H1 (cell line): ENCODE results near the gene MIER2. TPM values are rescaled to one million over a fixed set of nuclear protein-coding genes. Genes with fewer than 3 reads are reported as not detected.

Experiments
- CTCF ChIA-PET: fragments of 300-600 bp; sonication (Branson Sonifier 250); formaldehyde crosslinking; loops from one replicate; lab custom pipeline; 2021; ENCODE audit not compliant: partially characterized antibody; lab: Charles Lee
- POLR2A ChIA-PET: fragments of 300-600 bp; sonication (Branson Sonifier 250); formaldehyde crosslinking; loops from one replicate; lab custom pipeline; 2021; ENCODE audit warnings: inconsistent platforms; ENCODE audit not compliant: partially characterized antibody; lab: Charles Lee
- DNase-seq, 2 experiments: peaks; one replicate each; pipeline versions ENCODE4 v3.0.0 to v3.0.0-alpha.2; 2010 to 2022; ENCODE audit warnings: low spot score in 2 of 2, low read depth in 1 of 2, mixed read lengths in 1 of 2
- FAIRE-seq: peaks from 2 replicates; lab custom pipeline; 2011; peaks lifted over from hg19 to GRCh38; lab: Jason Lieb, UNC
- H2AFZ ChIP-seq: 2 replicates; pipeline ENCODE4 v1.8.1; 2012; ENCODE audit warnings: low read length, inconsistent platforms
- H2AK5ac ChIP-seq: 2 replicates; pipeline ENCODE4 v1.6.1; 2013; ENCODE audit warnings: low read depth, low read length
- H2BK120ac ChIP-seq: replicated peaks from 2 replicates; pipeline ENCODE3; 2013; ENCODE audit warnings: low read depth, low read length, inconsistent platforms
- H2BK12ac ChIP-seq: 2 replicates; pipeline ENCODE4 v1.6.1; 2013; ENCODE audit warnings: low read depth, low read length
- H2BK15ac ChIP-seq: 2 replicates; pipeline ENCODE4 v1.6.1; 2013; ENCODE audit warnings: low read length
- H2BK20ac ChIP-seq: 2 replicates; pipeline ENCODE4 v1.6.1; 2013; ENCODE audit warnings: low read length
- H2BK5ac ChIP-seq: 2 replicates; pipeline ENCODE4 v1.6.1; 2013; ENCODE audit warnings: low read depth, low read length
- H3K14ac ChIP-seq: 2 replicates; pipeline ENCODE4 v1.6.1; 2013; ENCODE audit warnings: inconsistent platforms; ENCODE audit not compliant: insufficient read length
- H3K18ac ChIP-seq: 2 replicates; pipeline ENCODE4 v1.6.1; 2013; ENCODE audit warnings: low read length; ENCODE audit errors: extremely low read depth
- H3K23ac ChIP-seq: 2 replicates; pipeline ENCODE4 v1.6.1; 2013; ENCODE audit warnings: inconsistent platforms; ENCODE audit not compliant: insufficient read length
- H3K23me2 ChIP-seq: 2 replicates; pipeline ENCODE4 v1.6.1; 2013; ENCODE audit warnings: low read depth, low read length
- H3K27ac ChIP-seq: 2 replicates; pipeline ENCODE4 v1.6.1; 2011; ENCODE audit warnings: low read depth, low read length, inconsistent platforms
- H3K27me3 ChIP-seq, 4 experiments: replicated peaks in 1 of 4; 1 replicate in 1 of 4; 2 replicates in 3 of 4; pipeline versions ENCODE4 v1.6.1 to v1.8.1; 2011 to 2013; ENCODE audit warnings: low read length in 3 of 4, mild to moderate bottlenecking in 3 of 4, inconsistent platforms in 2 of 4, mixed read lengths in 2 of 4, moderate library complexity in 1 of 4; ENCODE audit not compliant: control insufficient read depth in 3 of 4, insufficient read depth in 3 of 4; ENCODE audit errors: extremely low read depth in 1 of 4
- H3K36me3 ChIP-seq, 4 experiments: 2 replicates each; pipeline versions ENCODE4 v1.6.1 to v1.8.1; 2011 to 2013; ENCODE audit warnings: mild to moderate bottlenecking in 4 of 4, low read length in 3 of 4, moderate library complexity in 2 of 4, control low read depth in 1 of 4, inconsistent platforms in 1 of 4; ENCODE audit not compliant: insufficient read depth in 4 of 4, control insufficient read depth in 2 of 4
- H3K4ac ChIP-seq: replicated peaks from 2 replicates; pipeline ENCODE3; 2013; ENCODE audit warnings: low read length, low read depth, mixed read lengths, inconsistent platforms; ENCODE audit not compliant: insufficient read length
- H3K4me1 ChIP-seq, 4 experiments: replicated peaks in 1 of 4; 1 replicate in 1 of 4; 2 replicates in 3 of 4; pipeline versions ENCODE4 v1.6.1 to v1.8.1; 2011 to 2013; ENCODE audit warnings: low read length in 3 of 4, inconsistent platforms in 2 of 4, mixed read lengths in 1 of 4; ENCODE audit not compliant: insufficient read depth in 4 of 4, control insufficient read depth in 3 of 4
- H3K4me2 ChIP-seq, 2 experiments: 2 replicates each; pipeline versions ENCODE4 v1.6.1 to v1.8.1; 2011 to 2013; ENCODE audit warnings: low read depth in 2 of 2, low read length in 2 of 2, control low read depth in 1 of 2, inconsistent platforms in 1 of 2, mild to moderate bottlenecking in 1 of 2; ENCODE audit not compliant: insufficient read depth in 1 of 2
- H3K4me3 ChIP-seq, 4 experiments: fragments of 200-600, 300-600 bp in 1 of 4; sonication (generic), shearing (Covaris generic), sonication (Bioruptor Twin) in 1 of 4; 2 replicates each; pipeline versions ENCODE4 v1.5.1 to v1.8.1; 2011 to 2016; ENCODE audit warnings: low read length in 4 of 4, low read depth in 3 of 4, control low read depth in 2 of 4, inconsistent platforms in 2 of 4, mild to moderate bottlenecking in 2 of 4, mixed read lengths in 1 of 4, moderate library complexity in 1 of 4; ENCODE audit not compliant: insufficient read depth in 2 of 4; ENCODE audit errors: extremely low read depth in 1 of 4
- H3K56ac ChIP-seq: replicated peaks from 2 replicates; pipeline ENCODE3; 2013; ENCODE audit warnings: low read depth, mild to moderate bottlenecking, mixed read lengths, low read length, inconsistent platforms; ENCODE audit not compliant: insufficient read length
- H3K79me1 ChIP-seq: 2 replicates; pipeline ENCODE4 v1.6.1; 2013; ENCODE audit warnings: low read depth, low read length, control low read depth
- H3K79me2 ChIP-seq, 2 experiments: 2 replicates each; pipeline versions ENCODE4 v1.6.1 to v1.8.1; 2012 to 2013; ENCODE audit warnings: low read length in 2 of 2, mild to moderate bottlenecking in 2 of 2, inconsistent platforms in 1 of 2; ENCODE audit not compliant: insufficient read depth in 2 of 2, control insufficient read depth in 1 of 2
- H3K9ac ChIP-seq, 4 experiments: replicated peaks in 1 of 4; 1 replicate in 1 of 4; 2 replicates in 3 of 4; pipeline versions ENCODE4 v1.6.1 to v1.8.1; 2011 to 2013; ENCODE audit warnings: low read depth in 3 of 4, low read length in 3 of 4, control low read depth in 2 of 4, mild to moderate bottlenecking in 2 of 4, moderate library complexity in 2 of 4, inconsistent platforms in 1 of 4; ENCODE audit errors: extremely low read depth in 1 of 4
- H3K9me3 ChIP-seq, 2 experiments: 2 replicates each; pipeline versions ENCODE4 v1.6.1 to v1.8.1; 2012 to 2013; ENCODE audit warnings: mild to moderate bottlenecking in 2 of 2, moderate library complexity in 2 of 2, control low read depth in 1 of 2, inconsistent platforms in 1 of 2, low read depth in 1 of 2, low read length in 1 of 2, mixed read lengths in 1 of 2; ENCODE audit not compliant: insufficient read depth in 2 of 2
- H4K20me1 ChIP-seq, 2 experiments: replicated peaks in 1 of 2; 2 replicates each; pipeline versions ENCODE3 to v1.8.1; 2011 to 2013; ENCODE audit warnings: inconsistent platforms in 2 of 2, low read length in 2 of 2, mild to moderate bottlenecking in 1 of 2; ENCODE audit not compliant: insufficient read depth in 2 of 2, control insufficient read depth in 1 of 2
- H4K5ac ChIP-seq: 2 replicates; pipeline ENCODE4 v1.6.1; 2013; ENCODE audit warnings: low read length, low read depth, mixed read lengths, inconsistent platforms; ENCODE audit not compliant: insufficient read length
- H4K8ac ChIP-seq: 2 replicates; pipeline ENCODE4 v1.8.0; 2013; ENCODE audit warnings: mild to moderate bottlenecking, moderate library complexity, low read length, inconsistent platforms; ENCODE audit not compliant: insufficient read depth; ENCODE audit errors: extremely low read depth
- H4K91ac ChIP-seq: replicated peaks from 2 replicates; pipeline ENCODE3; 2013; ENCODE audit warnings: low read length, mixed read lengths, inconsistent platforms; ENCODE audit not compliant: insufficient read length
- PHF8 ChIP-seq: fragments of 200-600 bp; sonication (generic); conservative IDR thresholded peaks from 2 replicates; pipeline ENCODE4 v1.7.1; 2012; ENCODE audit warnings: low read depth, mild to moderate bottlenecking, inconsistent platforms, low read length, moderate library complexity
- WGBS, 2 experiments: shearing (Covaris generic) in 1 of 2; methylation state at CpG; one replicate each; pipeline versions ENCODE4 v1.1.6 to v1.1.7; 2013 to 2015; ENCODE audit warnings: low lambda C conversion rate in 2 of 2, mixed read lengths in 2 of 2, inconsistent platforms in 1 of 2, low coverage in 1 of 2, missing lambda C conversion rate in 1 of 2; ENCODE audit not compliant: insufficient replicate concordance in 2 of 2, insufficient coverage in 1 of 2, insufficient read length in 1 of 2; ENCODE audit errors: extremely low coverage in 1 of 2, missing lambda C conversion rate in 1 of 2; 5-methylcytosine and 5-hydroxymethylcytosine counted together
- polyA plus RNA-seq, 7 experiments: library from polyadenylated mRNA; depleted of rRNA in 3 of 7; stranded (reverse) in 5 of 7; unstranded in 2 of 7; fragments of >200 nt in 5 of 7; fragments of 200-250 nt in 2 of 7; gene quantifications; 1 replicate in 5 of 7; 2 replicates in 1 of 7; 4 replicates in 1 of 7; pipeline versions ENCODE4 v1.2.1 to v1.2.3, GENCODE V29; 2011 to 2013; ENCODE audit warnings: missing spikeins in 2 of 7, mixed read lengths in 2 of 7
- total RNA-seq: library from RNA; stranded (reverse); fragmentation: NEBNext Ultra II Directional; extraction: Animal tissue kit (Norgen Biotek cat#: 25700); gene quantifications from 2 replicates; pipeline ENCODE4 v1.2.1, GENCODE V29; 2021

Gene MIER2
- total and polyA plus RNA-seq, 2 of the 8 experiments (the other 6 are each of a cell fraction or from before 2014, with no cell fraction given) = 30.3 to 48.3 TPM

DNA sequence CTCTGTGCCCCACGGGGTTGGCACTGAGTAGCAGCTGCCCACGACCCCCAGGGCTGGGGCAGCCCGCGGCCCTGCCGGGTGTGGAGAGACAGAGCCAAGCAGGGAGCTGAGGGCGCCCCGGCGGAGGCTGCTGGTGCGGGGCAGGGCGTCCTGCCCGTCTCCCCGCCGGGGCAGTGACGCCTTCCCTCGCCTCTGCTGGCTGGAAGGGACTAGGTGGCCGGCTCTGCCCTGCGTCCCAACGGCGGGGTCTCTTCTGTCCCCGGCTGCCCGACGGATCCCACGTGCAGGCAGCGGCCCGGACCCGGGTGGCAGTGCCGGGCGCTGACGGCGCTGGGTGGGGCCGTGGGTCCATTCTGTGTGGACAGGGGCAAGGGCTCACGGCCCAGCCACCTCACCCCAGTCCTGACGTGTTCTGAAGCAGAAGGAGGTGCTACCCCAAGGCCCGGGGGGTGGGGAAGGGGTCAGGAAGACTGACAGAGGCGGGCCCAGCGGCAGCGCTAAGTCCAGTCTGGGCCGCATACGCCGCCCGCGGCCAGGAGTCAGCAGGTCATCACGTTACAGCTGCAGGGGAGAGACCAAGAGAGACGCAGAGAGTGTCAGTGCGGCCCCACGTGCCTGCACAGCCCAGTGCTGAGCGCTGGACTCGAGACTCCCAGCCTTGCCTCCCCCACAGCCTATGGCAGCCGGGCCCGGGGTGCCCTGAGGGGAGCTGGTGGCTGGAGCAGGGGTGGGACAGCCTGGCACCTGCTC lies 38.3 kb downstream of the MIER2 start:
- FAIRE-seq (no peak), DNase-seq (no peak)
- no peak overlapping the region for H2AFZ ChIP-seq
- H2BK15ac ChIP-seq = no peak overlapping the region
- H4K5ac ChIP-seq = no peak overlapping the region
- H2BK12ac ChIP-seq = no peak overlapping the region
- H3K14ac ChIP-seq = no peak overlapping the region
- no peak overlapping the region for H3K23ac ChIP-seq
- TF ChIP-seq PHF8 = no peak
- H3K79me1 ChIP-seq = peaks cover 2% of the 10 kb centered on the region; the same call in 1 of the 2 replicates
- peaks cover 9 to 21% of the 10 kb centered on the region in 2 experiments for H4K20me1 ChIP-seq
- no peaks in the 10 kb centered on the region for H3K27me3 ChIP-seq
- H3K23me2 ChIP-seq = peaks cover 5% of the 10 kb centered on the region; the same call in 1 of the 2 replicates
- no peak overlapping the region for H3K4me2 ChIP-seq
- no peak overlapping the region for H3K4ac ChIP-seq
- no peak overlapping the region for H4K91ac ChIP-seq
- no peak overlapping the region for H3K9ac ChIP-seq
- no peak overlapping the region for H3K4me3 ChIP-seq
- WGBS, 2 experiments = 91% methylated on average over 20 of the region's 50 CpGs; no CpG with 5 or more reads in 1 of the 2 experiments
- H3K27ac ChIP-seq = no peak overlapping the region
- ChIA-PET POLR2A (interaction anchor here (3.9 kb wide), 1 partner anchor 12 kb away, joined by 38 read pairs; no protein-coding TSS in a partner anchor), CTCF (interaction anchor here (2.0 kb wide), 1 partner anchor 10 kb away, joined by 5 read pairs; no protein-coding TSS in a partner anchor)
- H2BK20ac ChIP-seq = no peak overlapping the region
- no peaks in the 10 kb centered on the region for H3K79me2 ChIP-seq
- H3K4me1 ChIP-seq = no peaks in the 10 kb centered on the region; a peak in 1 of 7 replicates
- H2BK5ac ChIP-seq = no peak overlapping the region
- no peak overlapping the region for H2BK120ac ChIP-seq
- no peak overlapping the region for H3K56ac ChIP-seq
- no peak overlapping the region for H3K18ac ChIP-seq
- no peak overlapping the region for H2AK5ac ChIP-seq
- no peak overlapping the region for H4K8ac ChIP-seq
- H3K36me3 ChIP-seq = peaks cover 9 to 47% (median 18%) of the 10 kb centered on the region in 4 experiments; a peak in 7 of 8 replicates
- H3K9me3 ChIP-seq = no peaks in the 10 kb centered on the region
